Natural killer cell treated with Interleukin-12 subunit alpha and Interleukin-12 subunit beta and Interleukin-15 and Interleukin-18, amount 100 ng/mL, for 72 hours (primary cell): ENCODE measurements around the gene PTGES2. TPM values are rescaled to one million over a fixed set of nuclear protein-coding genes. Genes with fewer than 3 reads are reported as not detected.
"Not testable (repeated sequence)": the region's sequence is repeated elsewhere in the genome, so short reads cannot be mapped to it uniquely, and the experiment has no call there.

Experiments
- ATAC-seq, 2 donors: fragments of 150-1000 bp; cut with Tn5 transposase in 1 of 2; sonication (Bioruptor Pico), chemical (Tn5 transposase) in 1 of 2; 2 replicates each; pipeline ENCODE4 v1.10.0; 2021
- DNase-seq: peaks from one replicate; pipeline ENCODE4 v3.0.0; 2022; ENCODE audit warnings: low spot score
- H3K27ac Mint-ChIP-seq, 2 donors: 1 replicate in 1 of 2; 2 replicates in 1 of 2; pipeline ENCODE4 v1.8.0; 2022; ENCODE audit warnings: mixed read lengths in 2 of 2, mild to moderate bottlenecking in 1 of 2, moderate library complexity in 1 of 2
- H3K27me3 Mint-ChIP-seq, 2 donors: 1 replicate in 1 of 2; 2 replicates in 1 of 2; pipeline ENCODE4 v1.8.0; 2022; ENCODE audit warnings: mixed read lengths in 2 of 2
- H3K36me3 Mint-ChIP-seq: one replicate; pipeline ENCODE4 v1.8.0; 2022; ENCODE audit warnings: mixed read lengths
- H3K4me1 Mint-ChIP-seq, 2 donors: 1 replicate in 1 of 2; 2 replicates in 1 of 2; pipeline ENCODE4 v1.8.0; 2022; ENCODE audit warnings: low read depth in 2 of 2, mixed read lengths in 2 of 2, mild to moderate bottlenecking in 1 of 2
- H3K4me3 Mint-ChIP-seq: one replicate; pipeline ENCODE4 v1.8.0; 2022; ENCODE audit warnings: mixed read lengths
- H3K9me3 Mint-ChIP-seq: 2 replicates; pipeline ENCODE4 v1.8.0; 2022; ENCODE audit warnings: mixed read lengths
- total RNA-seq, 2 donors: library from RNA; stranded (reverse); gene quantifications; one replicate each; pipeline ENCODE4 v1.2.3, GENCODE V29; 2022

The PTGES2 gene
- total RNA-seq, 2 donors from 2014 or later = 56.8 to 110 TPM

- no peaks in the 10 kb centered on the region for H3K27me3 Mint-ChIP-seq
- no peaks in the 10 kb centered on the region for H3K36me3 Mint-ChIP-seq
- H3K9me3 Mint-ChIP-seq = no peaks in the 10 kb centered on the region
- H3K27ac Mint-ChIP-seq = peak overlapping the region in 1 of 2 donors; percentile 73
- no peak for ATAC-seq
- peak overlapping the region; percentile 10 for H3K4me3 Mint-ChIP-seq
- DNase-seq = no peak
- peaks cover 18 to 31% of the 10 kb centered on the region in 2 donors for H3K4me1 Mint-ChIP-seq
These were observed 48.8 kb downstream of the PTGES2 start for GRCh38 chr9:128078504-128079434.

GRCh38 chr9:128077847-128078503 is 49.6 kb downstream of the PTGES2 start:
- no peak for ATAC-seq
- Mint-ChIP-seq H3K27me3 (no peaks in the 10 kb centered on the region), H3K4me1 (peaks cover 21 to 37% of the 10 kb centered on the region in 2 donors), H3K27ac (no peak overlapping the region), H3K36me3 (no peaks in the 10 kb centered on the region), H3K4me3 (no peak overlapping the region), H3K9me3 (no peaks in the 10 kb centered on the region)
- DNase-seq = no peak

GRCh38 chr9:128073253-128073886 is 54.2 kb downstream of the PTGES2 start:
- H3K27me3 Mint-ChIP-seq = no peaks in the 10 kb centered on the region
- H3K9me3 Mint-ChIP-seq = no peaks in the 10 kb centered on the region
- ATAC-seq (no peak), DNase-seq (no peak)
- H3K27ac Mint-ChIP-seq = peak overlapping the region; percentile 85 to 86
- peak overlapping the region; percentile 59 for H3K4me3 Mint-ChIP-seq
- H3K36me3 Mint-ChIP-seq = no peaks in the 10 kb centered on the region
- H3K4me1 Mint-ChIP-seq = peaks cover 34 to 47% of the 10 kb centered on the region in 2 donors

GRCh38 chr9:128072144-128073021 is 55.1 kb downstream of the PTGES2 start:
- Mint-ChIP-seq H3K4me3 (peak overlapping the region; percentile 82), H3K36me3 (no peaks in the 10 kb centered on the region), H3K27ac (peak overlapping the region; percentile 85 to 86), H3K4me1 (peaks cover 30 to 37% of the 10 kb centered on the region in 2 donors), H3K27me3 (no peaks in the 10 kb centered on the region), H3K9me3 (no peaks in the 10 kb centered on the region)
- DNase-seq = no peak
- ATAC-seq = no peak

- peak; percentile 46 for DNase-seq
- ATAC-seq, H3K36me3 Mint-ChIP-seq, H3K9me3 Mint-ChIP-seq, H3K27me3 Mint-ChIP-seq: not testable (repeated sequence)
- Mint-ChIP-seq H3K4me1 (peaks cover 30 to 34% of the 10 kb centered on the region in 2 donors), H3K27ac (peak overlapping the region; percentile 85 to 86), H3K4me3 (peak overlapping the region; percentile 82)
These were observed 56.1 kb downstream of the PTGES2 start for GRCh38 chr9:128071475-128071874.

- H3K9me3 Mint-ChIP-seq = no peaks in the 10 kb centered on the region
- H3K27me3 Mint-ChIP-seq = no peaks in the 10 kb centered on the region
- ATAC-seq (no peak), DNase-seq (no peak)
- H3K27ac Mint-ChIP-seq = peak overlapping the region; percentile 85 to 86
- peaks cover 35 to 39% of the 10 kb centered on the region in 2 donors for H3K4me1 Mint-ChIP-seq
- H3K4me3 Mint-ChIP-seq = peak overlapping the region; percentile 82
- H3K36me3 Mint-ChIP-seq = no peaks in the 10 kb centered on the region
These were observed 56.7 kb downstream of the PTGES2 start for GRCh38 chr9:128070874-128071273.

Other genes starting within 250 kb of the PTGES2 start
- gene ST6GALNAC6, start 228.1 kb downstream of the PTGES2 start, total RNA-seq = 10 to 100 TPM; 53.4 to 67.2 TPM
- 10 to 100 TPM; 17.5 to 44.5 TPM for gene ST6GALNAC4, start 210.7 kb downstream of the PTGES2 start, total RNA-seq
- gene PIP5KL1, start 197.0 kb downstream of the PTGES2 start, total RNA-seq = 1 to 10 TPM; 2.7 to 3.7 TPM
- gene DPM2, start 189.9 kb downstream of the PTGES2 start, total RNA-seq = 10 to 100 TPM; 47.9 to 74.4 TPM
- 10 to 100 TPM in 1 of 2 donors, 1 to 10 TPM in 1; 8.2 to 16.4 TPM for gene EEIG1, start 146.7 kb downstream of the PTGES2 start, total RNA-seq
- 10 to 100 TPM; 15.7 to 16.4 TPM for gene NAIF1, start 60.4 kb downstream of the PTGES2 start, total RNA-seq
- 10 to 100 TPM; 15.0 to 23.2 TPM for gene SLC25A25, start 59.5 kb downstream of the PTGES2 start, total RNA-seq
- not detected for gene LCN2, start 21.7 kb upstream of the PTGES2 start, total RNA-seq
- 10 to 100 TPM; 58.1 to 60.4 TPM for gene BBLN, start 32.5 kb upstream of the PTGES2 start, total RNA-seq
- 100 to 1,000 TPM; 114 to 135 TPM for gene CIZ1, start 63.8 kb upstream of the PTGES2 start, total RNA-seq
- 1 to 10 TPM in 1 of 2 donors, under 1 TPM in 1; 0.52 to 1.1 TPM for gene DNM1, start 75.7 kb upstream of the PTGES2 start, total RNA-seq
- 10 to 100 TPM; 66.8 to 68.9 TPM for gene GOLGA2, start 148.3 kb upstream of the PTGES2 start, total RNA-seq
- 10 to 100 TPM in 1 of 2 donors, 1 to 10 TPM in 1; 7.5 to 20.4 TPM for gene SWI5, start 148.5 kb upstream of the PTGES2 start, total RNA-seq
- 10 to 100 TPM; 28.4 to 38.0 TPM for gene TRUB2, start 194.7 kb upstream of the PTGES2 start, total RNA-seq
- 10 to 100 TPM; 39.6 to 65.7 TPM for gene COQ4, start 195.1 kb upstream of the PTGES2 start, total RNA-seq
- gene SLC27A4, start 212.8 kb upstream of the PTGES2 start, total RNA-seq = 10 to 100 TPM; 23.5 to 32.3 TPM
- 10 to 100 TPM; 83.6 to 89.4 TPM for gene URM1, start 243.6 kb upstream of the PTGES2 start, total RNA-seq